HG02798 (cell line): Measurements from ENCODE around the gene DYNC1I1.

Experiments
- ATAC-seq: cut with Tn5 transposase; IDR thresholded peaks from one replicate; pipeline ENCODE4 v1.9.1; 2021; ENCODE audit warnings: mild to moderate bottlenecking; ENCODE audit not compliant: unreplicated experiment, poor library complexity

Gene DYNC1I1

DNA sequence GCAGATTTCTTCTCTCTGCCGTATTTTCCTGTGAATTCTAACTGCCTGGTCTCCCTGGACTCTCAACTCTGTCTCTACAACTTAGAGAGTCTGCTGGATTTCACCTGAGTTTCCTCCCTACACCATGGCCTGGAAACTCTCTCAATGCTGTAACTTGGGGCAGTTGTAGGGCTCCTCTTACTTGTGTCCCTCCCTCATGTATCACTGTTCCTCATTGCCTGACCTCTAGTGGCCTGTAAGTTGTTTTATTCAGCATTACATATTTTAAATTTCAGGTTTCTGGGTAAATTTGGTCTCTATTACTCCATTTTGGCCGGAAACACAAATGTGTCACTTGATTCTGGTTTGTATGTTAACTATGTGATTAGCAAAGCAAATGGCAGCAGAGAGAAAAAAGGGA lies 70.9 kb downstream of the DYNC1I1 start:
- ATAC-seq: no peak

- ATAC-seq: no peak
These were observed 72.7 kb downstream of the DYNC1I1 start for GRCh38 chr7:95845007-95845406.

- no peak for ATAC-seq
These were observed 74.7 kb downstream of the DYNC1I1 start for GRCh38 chr7:95847061-95847460.

DNA sequence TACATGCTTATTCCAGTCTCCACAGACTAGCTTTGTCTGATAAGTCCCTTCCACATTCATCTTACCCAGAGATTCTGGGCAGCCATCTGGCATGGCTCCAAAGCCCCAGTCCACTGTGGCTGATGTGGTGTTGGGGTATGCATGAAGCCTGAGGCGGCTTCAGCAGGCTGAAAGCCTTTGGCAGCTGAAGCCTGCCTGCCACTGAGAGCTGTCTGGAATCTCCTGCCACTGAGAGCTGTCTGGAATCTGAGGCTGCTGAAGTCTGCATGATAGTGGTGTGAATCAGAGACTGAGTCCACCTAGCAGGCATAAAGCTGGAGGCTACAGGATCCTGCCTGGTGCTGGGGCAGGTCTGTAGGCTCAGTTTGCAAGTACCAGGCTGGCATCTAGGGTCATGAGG lies 87.1 kb downstream of the DYNC1I1 start:
- ATAC-seq: no peak

DNA sequence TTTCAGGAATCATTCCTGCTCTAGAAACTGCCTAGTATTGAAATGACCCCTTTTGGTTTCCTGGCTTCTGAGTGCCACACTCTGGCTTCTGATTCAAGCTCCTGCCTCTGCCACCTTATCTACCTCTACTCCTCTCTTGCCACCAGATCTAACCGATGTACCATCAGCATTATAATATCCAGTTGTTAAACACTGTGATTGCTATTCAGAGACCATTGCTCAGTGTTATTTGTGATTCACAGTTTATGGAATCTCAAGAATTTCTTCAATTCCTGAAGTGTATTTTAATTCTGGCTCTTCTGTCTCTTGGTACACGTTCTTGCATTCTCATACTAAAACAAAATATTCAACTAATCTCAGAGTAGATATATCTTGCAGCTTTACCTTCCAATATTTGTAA lies 88.7 kb downstream of the DYNC1I1 start:
- ATAC-seq: no peak

- no peak for ATAC-seq
These were observed 91.3 kb downstream of the DYNC1I1 start for GRCh38 chr7:95863623-95864022.

GRCh38 chr7:95865716-95866371 lies 93.5 kb downstream of the DYNC1I1 start:
- no peak for ATAC-seq

DNA sequence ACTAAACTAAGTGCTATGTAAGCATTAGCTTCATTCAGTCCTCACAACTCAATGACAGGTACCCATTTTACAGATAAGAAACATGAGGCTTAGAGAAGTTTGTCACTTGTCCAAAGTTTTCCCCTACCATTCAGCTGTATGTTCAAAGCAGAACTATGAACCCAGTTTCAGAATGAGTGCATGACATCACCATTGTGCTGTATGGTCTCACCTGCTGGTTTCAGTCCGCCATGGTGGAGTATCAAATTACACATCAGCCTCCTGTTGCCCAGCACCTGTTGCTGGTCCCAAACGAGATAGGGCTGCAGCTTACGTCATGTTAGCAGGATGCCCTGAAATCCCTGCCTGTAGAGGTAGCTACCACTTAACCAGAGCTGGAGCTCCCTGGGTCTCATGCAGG lies 95.0 kb downstream of the DYNC1I1 start:
- peak; percentile 91 for ATAC-seq

- ATAC-seq: peak; percentile 53
These were observed 98.9 kb downstream of the DYNC1I1 start for GRCh38 chr7:95871075-95871848.

DNA sequence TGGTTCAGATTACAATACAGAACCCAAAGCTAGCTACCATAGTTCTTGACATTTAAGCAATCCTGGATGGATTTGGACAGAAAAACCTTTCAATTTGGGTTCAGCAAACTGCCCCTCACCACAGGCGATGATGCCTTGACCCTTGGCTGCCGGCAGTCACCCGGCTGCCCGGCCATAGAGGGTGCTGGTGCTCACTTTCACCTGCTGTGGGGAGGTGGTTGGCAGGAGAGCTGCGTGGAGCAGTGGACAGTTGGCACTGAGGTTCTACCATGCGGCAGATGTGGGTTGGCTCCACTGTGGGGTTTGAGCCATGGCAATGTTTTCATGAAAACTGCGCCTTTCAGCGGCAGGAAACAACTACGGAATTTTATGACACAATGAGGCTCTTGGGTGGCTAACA lies 99.5 kb downstream of the DYNC1I1 start:
- ATAC-seq: no peak

GRCh38 chr7:95874129-95874528 lies 101.8 kb downstream of the DYNC1I1 start:
- ATAC-seq: no peak

DNA sequence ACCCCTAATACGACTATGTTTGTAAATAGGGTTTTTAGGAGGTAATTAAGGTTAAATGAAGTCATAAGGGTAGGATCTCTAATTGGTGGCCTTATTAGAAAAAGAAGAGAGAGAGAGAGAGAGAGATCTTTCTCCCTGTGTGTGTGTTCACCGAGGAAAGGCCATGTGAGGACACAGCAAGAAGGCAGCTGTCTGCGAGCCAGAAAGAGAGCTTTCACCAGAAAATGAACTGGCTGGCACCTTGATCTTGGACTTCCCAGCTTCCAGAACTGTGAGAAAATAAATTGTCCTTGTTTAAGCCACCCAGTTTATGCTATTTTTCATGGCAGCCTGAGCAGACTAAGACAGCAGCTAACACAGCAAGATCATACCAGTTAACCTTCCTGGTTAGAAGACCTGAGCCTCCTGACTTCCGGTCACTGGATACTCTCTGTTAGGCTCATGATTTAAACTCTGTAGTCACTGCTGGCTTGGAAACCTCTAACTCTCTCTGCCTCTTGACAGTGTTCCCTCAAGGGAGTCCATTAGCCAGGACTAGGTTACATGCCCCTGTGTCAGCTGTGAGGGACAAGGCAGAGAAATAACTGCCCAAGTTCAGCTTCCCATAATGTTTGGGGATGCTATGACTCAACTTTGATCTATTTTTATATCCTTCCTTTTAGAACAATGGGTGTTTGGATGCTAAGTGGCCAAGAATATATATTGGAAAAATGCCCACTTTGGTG lies 102.3 kb downstream of the DYNC1I1 start:
- no peak for ATAC-seq

GRCh38 chr7:95875519-95875918 lies 103.2 kb downstream of the DYNC1I1 start:
- ATAC-seq: no peak

GRCh38 chr7:95878677-95879076 lies 106.3 kb downstream of the DYNC1I1 start:
- ATAC-seq: no peak

DNA sequence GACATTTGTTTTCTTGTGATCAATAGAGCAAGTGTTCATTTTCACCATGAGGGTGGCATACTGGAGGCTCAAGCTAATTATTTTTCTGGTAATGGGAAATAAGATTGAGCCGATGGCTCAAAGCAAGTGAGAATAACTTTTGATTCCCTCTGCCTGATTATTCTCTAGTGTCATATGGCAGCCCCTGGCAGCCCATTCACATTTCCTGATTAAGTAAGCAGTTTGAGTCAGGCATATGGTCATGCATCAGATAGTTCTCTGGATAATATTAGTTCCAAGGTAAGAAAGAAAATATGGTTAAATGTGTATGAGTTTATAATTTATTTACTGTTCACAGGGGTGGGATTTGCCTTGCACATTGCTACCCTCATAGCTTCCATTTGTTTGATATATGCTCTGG lies 109.2 kb downstream of the DYNC1I1 start:
- ATAC-seq: no peak

GRCh38 chr7:95883217-95883616 lies 110.9 kb downstream of the DYNC1I1 start:
- no peak for ATAC-seq

GRCh38 chr7:95886501-95887090 lies 114.2 kb downstream of the DYNC1I1 start:
- ATAC-seq: no peak

GRCh38 chr7:95893484-95893883 lies 121.1 kb downstream of the DYNC1I1 start:
- ATAC-seq: no peak

- ATAC-seq: no peak
These were observed 125.3 kb downstream of the DYNC1I1 start for GRCh38 chr7:95897557-95898251.

GRCh38 chr7:95899919-95900513 lies 127.7 kb downstream of the DYNC1I1 start:
- ATAC-seq: no peak
